GM18526 (cell line): ENCODE data around the gene CPN2.

Source experiments
- POLR2A ChIP-seq: IDR thresholded peaks from 3 replicates; pipeline ENCODE4 v1.6.1; 2011; ENCODE audit not compliant: insufficient read length; ENCODE audit errors: extremely low read depth

The CPN2 gene

DNA sequence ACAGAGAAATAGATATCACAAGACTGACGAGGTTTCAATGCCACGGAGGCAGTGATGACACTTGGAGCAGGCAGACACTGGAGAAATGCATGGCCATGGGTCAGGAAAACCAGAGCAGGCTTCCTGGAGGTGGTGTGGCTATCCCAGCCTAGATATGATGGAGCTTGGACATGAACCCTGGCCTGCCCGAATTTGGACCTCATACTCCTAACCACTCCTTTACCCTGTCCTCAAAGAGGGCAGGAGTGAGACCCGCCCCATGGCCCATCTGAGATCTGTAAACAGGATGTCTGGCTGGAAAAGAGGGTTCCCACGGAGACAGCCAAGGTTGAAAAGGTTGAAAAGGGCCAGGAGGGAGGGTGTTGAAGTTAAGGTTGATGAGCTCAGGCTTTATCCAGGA lies 31.0 kb downstream of the CPN2 start:
- no peak for TF ChIP-seq POLR2A

DNA sequence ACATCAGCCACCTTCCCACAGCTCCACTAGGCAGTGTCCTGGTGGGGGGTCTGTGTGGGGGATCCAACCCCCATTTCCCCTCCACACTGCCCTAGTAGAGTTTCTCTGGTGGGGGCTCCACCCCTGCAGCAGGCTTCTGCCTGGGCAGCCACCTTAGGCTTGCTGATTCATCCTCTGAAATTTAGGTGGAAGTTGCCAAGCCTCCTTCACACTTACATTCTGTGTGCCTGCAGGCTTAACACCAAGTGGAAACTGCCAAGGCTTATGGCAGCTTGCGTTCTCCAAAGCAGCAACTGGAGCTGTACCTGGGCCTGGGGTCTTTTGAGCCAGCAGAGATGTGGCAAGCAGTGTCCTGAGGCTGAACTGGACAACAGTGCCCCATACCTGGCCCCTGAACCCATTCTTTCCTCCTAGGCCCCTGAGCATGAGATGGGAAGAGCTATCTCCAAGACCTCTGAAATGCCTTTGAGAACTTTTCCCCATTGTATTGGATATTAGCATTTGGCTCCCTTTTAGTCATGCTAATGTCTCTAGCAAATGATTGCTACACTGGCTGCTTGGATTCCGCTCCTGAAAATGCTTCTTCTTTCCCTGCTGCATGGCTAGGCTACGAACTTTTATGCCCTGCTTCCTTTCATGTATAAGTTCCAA lies 32.5 kb downstream of the CPN2 start:
- no peak for TF ChIP-seq POLR2A

DNA sequence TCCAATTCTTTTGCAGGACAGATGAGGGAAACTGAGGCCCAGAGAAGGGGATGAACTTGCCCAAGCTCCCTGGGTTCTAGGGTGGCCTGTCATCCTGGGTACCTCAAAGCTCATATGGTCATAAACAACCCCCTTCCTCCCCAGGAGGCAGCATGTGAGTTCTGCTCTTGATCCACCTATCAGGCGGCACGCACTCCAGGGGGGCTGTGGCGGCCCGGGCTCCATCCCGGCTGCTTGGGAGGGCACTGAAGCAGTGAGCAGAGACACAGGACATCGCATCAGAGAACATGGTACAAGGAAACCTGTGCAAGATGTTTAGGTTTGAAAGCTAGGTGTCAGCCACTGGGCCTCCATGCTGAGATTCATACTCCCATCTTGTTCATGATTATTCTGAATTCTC lies 34.2 kb downstream of the CPN2 start:
- no peak for TF ChIP-seq POLR2A

DNA sequence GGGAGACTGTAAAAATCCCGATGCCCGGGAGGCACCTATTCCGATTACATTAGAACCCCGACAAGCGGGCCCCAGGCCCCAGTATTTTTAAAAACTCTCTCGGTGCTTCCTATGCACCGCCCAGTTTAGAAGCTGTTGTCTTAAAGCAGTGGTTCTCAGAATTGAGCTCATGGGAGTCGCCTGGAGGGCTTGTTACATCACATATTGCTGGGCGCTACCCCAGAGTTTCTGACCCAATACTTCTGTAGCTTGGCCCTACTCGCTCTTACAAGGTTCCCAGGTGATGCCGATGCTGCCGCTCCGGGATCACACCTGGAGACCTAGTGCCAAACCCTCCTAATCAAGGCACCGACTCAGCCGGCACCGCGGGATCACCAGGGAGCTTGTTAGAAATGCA lies 35.2 kb downstream of the CPN2 start:
- TF ChIP-seq POLR2A = no peak

DNA sequence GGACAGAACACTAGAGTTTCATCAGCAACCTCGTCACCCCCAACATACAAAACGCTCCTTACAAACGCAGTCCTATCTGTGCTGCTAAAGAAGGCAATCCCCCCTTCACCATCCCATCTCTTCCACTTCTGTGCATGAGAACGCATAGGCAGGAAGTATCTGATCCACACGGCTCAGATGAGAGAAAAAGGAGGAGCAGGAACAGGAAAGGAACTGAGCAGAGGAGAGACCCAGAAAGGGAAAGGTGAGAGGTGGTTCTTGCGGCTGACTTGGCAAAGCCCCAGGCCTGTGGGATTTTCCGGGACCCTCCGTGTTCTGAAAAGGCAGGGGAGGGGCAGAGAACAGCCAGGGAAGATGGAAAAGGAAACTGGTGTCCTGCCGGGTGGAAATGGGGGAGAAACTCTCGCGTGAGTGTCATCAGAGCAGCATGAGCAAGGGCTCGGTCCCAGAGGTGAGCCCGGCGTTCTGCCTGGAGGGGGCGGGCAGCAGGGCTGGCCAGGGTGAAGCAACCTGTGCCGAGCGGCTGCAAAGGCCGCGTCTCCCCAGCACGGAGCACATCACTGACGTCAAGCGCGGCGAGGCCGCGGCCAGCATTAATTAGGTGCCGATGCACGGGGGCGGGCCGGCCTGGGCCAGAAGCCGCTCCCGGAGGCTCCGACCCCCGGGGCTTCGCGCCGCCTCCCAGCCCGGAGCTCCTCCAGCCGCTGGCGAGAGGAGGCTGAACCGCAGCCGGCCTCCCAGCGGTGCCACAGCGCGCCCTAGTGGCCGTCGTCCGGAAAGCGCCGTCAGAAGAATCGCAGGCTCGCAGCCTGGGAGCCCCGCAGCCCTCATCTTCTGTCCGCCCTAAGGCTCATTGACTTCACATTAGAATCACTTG lies 35.8 kb downstream of the CPN2 start:
- peak; percentile 16 for TF ChIP-seq POLR2A

DNA sequence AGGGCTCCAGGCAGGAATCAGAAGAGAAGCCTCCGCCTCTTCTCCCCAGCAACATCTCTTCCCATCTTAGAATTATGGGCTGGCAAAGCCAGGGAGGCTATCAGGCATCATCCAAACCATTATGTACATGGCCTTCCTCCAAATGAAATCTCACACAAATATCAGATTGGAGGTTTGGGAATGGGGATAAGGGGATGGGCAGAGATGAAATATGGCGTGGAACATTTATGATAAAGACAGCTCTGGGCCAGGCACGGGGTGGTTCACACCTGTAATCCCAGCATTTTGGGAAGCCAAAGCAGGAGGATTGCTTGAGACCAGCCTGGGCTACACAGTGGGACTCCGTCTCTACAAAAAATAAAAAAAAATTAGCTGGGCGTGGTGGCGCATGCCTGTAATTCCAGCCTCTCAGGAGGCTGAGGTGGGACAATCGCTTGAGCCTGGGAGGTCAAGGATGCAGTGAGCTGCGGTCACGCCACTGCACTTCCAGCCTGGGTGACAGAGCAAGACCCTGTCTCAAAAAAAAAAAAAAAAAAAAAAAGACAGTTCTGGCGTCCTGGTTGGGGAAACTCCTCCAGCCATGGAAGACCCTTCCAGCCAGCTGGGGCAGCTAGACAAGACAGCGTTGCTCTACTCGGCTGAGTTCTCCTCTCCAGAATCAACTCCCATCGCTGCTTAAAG lies 36.6 kb downstream of the CPN2 start:
- TF ChIP-seq POLR2A = no peak

DNA sequence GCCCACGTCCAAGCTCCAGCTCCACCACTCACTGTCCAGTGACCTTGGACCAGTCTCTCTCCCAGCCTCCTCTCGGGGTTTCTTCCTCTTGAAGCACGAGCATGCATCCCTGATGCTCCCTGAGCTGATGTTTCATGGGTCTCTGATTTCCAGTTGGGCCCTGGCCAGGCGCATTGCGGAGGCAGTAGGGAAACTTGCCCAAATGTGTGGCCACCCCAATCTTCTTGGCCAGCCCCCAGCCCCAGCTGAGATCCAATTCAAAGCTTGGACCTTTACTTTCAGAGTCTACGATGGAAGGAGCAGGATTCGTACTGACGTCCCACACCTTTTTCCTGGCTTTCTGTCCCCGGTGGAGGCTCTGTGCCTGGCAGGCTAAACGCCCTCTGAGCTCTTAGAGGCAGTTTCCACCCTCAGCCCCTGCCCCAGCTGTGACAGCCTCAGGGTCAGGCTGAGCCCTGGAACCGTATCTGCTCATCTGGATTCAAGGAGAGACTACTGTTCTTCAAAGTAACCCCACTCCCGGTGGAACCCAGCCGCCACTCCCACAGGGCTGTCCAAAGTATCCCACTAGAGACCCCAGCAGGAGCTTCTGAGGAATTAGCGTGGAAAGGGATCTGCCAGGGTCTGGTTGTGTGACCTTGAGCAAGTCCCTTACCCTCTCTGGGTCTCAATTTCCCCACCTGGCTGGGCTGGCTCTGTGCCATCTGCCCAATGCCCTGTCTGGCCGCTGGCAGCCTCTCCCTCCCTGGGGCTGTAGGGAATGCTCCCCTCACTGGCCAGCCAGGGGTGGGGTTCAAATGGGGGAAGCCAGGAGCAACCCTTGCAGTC lies 37.4 kb downstream of the CPN2 start:
- TF ChIP-seq POLR2A = no peak

DNA sequence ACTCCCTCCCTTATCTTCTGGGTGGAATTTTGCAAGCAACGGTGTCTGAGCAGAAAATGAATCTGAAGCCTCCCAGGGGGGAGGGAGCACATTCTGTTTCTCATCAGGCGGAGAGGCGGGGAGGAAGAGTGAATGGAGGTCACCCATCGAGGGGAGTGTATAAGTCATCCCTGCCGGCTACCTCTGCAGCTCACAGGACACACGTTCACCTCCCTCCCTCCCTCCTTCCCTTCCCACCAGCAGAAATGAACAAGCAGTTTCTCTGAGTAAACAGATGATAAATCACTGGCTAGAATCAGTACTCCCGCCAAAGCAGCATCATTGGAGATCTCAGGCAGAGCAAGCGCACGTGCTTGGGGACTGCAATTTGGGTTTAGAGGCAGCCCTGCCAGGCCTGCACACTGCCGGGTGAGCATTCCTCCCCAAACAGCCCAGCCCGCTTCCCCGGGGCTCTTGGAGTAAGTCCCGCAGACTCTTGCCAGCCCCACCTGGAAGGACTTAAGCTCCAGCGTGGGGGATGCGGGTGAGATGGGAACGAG lies 38.3 kb downstream of the CPN2 start:
- no peak for TF ChIP-seq POLR2A

DNA sequence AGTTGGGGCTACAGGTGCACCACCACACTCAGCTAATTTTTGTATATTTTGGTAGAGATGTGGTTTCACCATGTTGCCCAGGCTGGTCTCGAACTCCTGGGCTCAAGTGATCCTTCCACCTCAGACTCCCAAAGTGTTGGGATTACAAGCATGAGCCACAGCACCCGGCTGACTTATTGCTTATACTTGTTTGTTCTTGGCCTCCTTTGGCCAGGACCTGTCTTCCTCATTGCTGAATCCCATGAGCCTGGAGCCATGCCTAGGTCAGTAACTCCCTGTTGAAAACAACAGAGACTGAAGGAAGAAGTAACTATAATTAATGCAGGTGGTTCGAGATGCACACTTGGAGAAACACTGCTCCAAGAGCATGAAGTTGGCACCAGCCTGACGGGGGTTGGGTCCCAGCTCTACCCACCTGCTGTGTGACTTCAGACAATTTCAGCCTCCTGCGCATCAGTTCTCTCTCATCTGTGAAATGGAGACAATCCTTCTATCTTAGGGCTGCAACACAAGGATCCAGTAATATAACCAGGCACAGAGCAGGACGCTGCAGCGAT lies 38.9 kb downstream of the CPN2 start:
- TF ChIP-seq POLR2A = no peak

DNA sequence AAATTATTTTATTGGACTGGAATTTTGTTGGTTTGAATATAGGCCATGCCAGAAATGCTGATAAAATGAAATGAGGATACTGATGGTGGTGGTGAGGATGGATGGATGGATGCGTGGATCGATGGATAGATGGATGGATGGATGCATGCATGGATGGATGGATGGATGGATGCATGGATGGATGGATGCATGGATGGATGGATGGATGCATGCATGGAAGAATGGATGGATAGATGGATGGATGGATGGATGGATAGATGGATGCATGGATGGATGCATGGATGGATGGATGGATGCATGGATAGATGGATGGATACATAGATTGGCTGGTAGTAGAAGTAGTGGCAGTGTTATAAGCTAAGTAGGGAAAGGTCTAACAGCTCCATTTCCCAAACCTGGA lies 40.1 kb downstream of the CPN2 start:
- no peak for TF ChIP-seq POLR2A

DNA sequence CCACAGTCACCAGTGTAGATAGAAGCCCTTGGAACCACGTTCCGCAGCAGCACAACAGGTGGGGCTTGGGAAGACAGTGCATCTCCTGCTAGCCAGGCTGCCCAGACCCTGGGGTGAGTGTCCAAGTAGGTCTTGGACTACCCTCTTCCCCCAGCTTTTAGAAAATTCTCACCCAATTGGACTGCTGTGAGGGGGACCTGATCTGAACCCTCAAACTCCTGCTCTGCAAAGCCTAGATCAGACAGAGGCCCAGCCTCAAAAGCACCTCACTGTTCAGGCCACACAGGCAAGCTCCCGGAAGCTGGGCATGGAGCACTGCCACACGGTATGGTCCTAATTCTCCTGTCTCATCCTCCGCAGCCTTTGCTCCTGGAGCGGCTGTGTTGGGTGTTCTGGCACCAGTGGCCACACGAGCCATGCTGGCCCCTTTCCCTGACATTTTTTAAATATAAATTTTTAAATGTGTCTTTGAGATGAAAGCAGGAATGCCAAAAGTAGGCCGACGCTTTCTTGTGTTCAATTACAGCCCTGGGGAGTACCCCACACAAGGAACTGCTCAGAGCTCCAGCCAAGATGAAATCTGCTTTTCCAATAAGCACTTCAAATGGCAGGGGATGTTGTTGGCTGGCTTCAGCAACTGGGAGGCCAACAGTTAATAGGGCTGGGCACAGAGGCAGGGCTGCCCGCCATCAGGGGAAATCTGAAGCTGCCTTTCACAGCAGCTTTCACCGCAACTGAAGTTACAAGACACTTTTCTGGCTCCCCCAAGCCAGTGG lies 40.9 kb downstream of the CPN2 start:
- TF ChIP-seq POLR2A = no peak

DNA sequence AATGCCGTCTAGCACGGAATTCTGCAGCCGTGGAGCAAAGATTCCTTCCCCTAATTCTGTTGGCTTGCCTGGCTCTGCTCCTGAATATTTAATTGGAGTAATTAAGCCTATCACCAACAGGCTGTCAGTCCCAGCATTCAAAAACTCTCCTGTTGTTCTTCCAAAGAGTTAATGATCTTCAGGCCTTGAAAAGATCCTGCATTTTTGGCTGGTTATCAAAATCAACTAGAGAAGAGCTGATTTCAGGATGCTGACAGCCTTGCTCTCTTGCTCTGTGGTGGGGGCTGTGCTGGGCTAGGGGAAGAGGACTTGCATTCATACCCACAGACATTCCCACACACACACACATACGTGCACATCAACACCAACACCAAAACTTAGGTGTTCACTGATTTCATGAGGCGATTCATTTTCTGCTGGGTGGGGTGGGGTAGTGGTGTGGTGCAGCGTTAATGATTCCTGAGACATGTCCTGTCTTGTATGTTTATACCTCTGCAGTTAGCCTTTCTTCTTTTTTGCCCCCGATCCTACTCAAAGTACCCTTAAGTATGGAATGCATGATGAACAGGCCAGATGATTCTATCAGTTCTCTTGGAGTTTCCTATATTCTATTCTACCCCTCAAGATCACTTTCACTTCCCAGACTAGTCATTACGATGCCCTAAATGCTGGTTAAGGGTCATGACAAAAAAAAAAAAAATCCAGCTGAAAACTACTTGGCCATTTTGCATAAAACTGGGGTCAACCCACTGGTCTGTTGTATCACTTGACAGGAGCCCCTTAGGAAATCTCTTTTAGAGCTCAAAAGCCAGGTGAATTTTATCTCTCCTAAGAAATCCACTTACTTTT lies 42.3 kb downstream of the CPN2 start:
- TF ChIP-seq POLR2A = no peak

DNA sequence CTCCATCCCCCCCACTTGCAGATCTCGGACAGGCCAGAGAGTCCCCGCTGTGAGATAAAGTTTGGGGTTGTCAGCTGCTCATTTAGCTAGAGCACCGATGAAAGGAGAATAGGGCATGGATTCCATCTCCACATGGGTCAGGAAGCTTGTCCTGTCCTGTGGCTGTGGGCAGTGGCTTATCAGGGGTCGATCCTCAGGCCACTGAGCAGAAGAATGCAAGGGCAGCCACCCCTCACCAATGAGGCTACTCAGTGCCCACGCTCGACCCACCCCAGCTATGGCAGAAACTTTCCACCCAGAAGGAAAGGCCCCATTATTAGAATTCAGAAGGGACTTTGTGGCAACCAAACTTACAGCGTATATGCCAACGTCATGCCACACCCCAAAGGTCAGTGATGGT lies 43.3 kb downstream of the CPN2 start:
- no peak for TF ChIP-seq POLR2A
